PC-9 (cell line): ENCODE data around the gene ACTL7A. TPM values are rescaled to one million over a fixed set of nuclear protein-coding genes. Genes with fewer than 3 reads are reported as not detected.

Source experiments
- BruUV-seq: library from RNA; stranded (reverse); fragments of 400-500 nt; replicated peaks from 2 replicates; lab custom pipeline; 2021; lab: Mats Ljungman, UMichigan
- CTCF ChIA-PET: fragments of 300-600 bp; sonication (Branson Sonifier 250); formaldehyde crosslinking; loops from one replicate; lab custom pipeline; 2022; ENCODE audit warnings: antibody characterized with exemption; lab: Charles Lee
- POLR2A ChIA-PET: fragments of 300-600 bp; sonication (Branson Sonifier 250); formaldehyde crosslinking; loops from one replicate; lab custom pipeline; 2022; ENCODE audit warnings: antibody characterized with exemption; ENCODE audit not compliant: unreplicated experiment; lab: Charles Lee
- DNase-seq, 2 experiments: peaks; one replicate each; pipeline versions ENCODE4 v3.0.0 to v3.0.0-alpha.2; 2015 to 2022; ENCODE audit warnings: mixed read lengths in 1 of 2
- H2AFZ ChIP-seq: fragments of 200-600 bp; sonication (generic); 2 replicates; pipeline ENCODE4 v1.8.1; 2017; ENCODE audit warnings: antibody characterized with exemption
- H3F3A ChIP-seq: fragments of 200-600 bp; sonication (generic); 2 replicates; pipeline ENCODE4 v1.8.1; 2017; ENCODE audit warnings: antibody characterized with exemption, mild to moderate bottlenecking, low read depth; ENCODE audit not compliant: insufficient read depth
- H3K27ac ChIP-seq: fragments of 200-600 bp; sonication (generic); 2 replicates; pipeline ENCODE4 v1.6.1; 2016; ENCODE audit warnings: mixed run types
- H3K27me3 ChIP-seq: fragments of 200-600 bp; sonication (generic); 2 replicates; pipeline ENCODE4 v1.6.1; 2016; ENCODE audit warnings: low read depth, mixed run types; ENCODE audit not compliant: insufficient read depth
- H3K36me3 ChIP-seq: fragments of 200-600 bp; sonication (generic); 2 replicates; pipeline ENCODE4 v1.6.1; 2016; ENCODE audit warnings: low read depth, mixed run types
- H3K4me1 ChIP-seq: fragments of 200-600 bp; sonication (generic); replicated peaks from 2 replicates; pipeline ENCODE4 v1.6.1; 2016; ENCODE audit warnings: mixed run types; ENCODE audit not compliant: insufficient read depth
- H3K4me2 ChIP-seq: fragments of 200-600 bp; sonication (generic); 2 replicates; pipeline ENCODE4 v1.6.1; 2017; ENCODE audit warnings: mixed run types
- H3K4me3 ChIP-seq: fragments of 200-600 bp; sonication (generic); 2 replicates; pipeline ENCODE4 v1.6.1; 2016; ENCODE audit warnings: mixed run types
- H3K79me2 ChIP-seq: fragments of 200-600 bp; sonication (generic); 2 replicates; pipeline ENCODE4 v1.6.1; 2017; ENCODE audit warnings: low read depth, mixed run types
- H3K9me2 ChIP-seq: fragments of 200-600 bp; sonication (generic); 2 replicates; pipeline ENCODE4 v1.8.1; 2017; ENCODE audit warnings: mild to moderate bottlenecking; ENCODE audit not compliant: insufficient read depth
- H3K9me3 ChIP-seq: fragments of 200-600 bp; sonication (generic); 2 replicates; pipeline ENCODE4 v1.8.1; 2016; ENCODE audit warnings: low read depth; ENCODE audit not compliant: insufficient read depth
- H4K20me1 ChIP-seq: fragments of 200-600 bp; sonication (generic); 2 replicates; pipeline ENCODE4 v1.8.1; 2017; ENCODE audit not compliant: insufficient read depth
- EZH2 ChIP-seq: fragments of 200-600 bp; sonication (generic); IDR thresholded peaks from 2 replicates; pipeline ENCODE4 v1.8.0; 2017; ENCODE audit warnings: antibody characterized with exemption, low read depth
- intact Hi-C: fragments of 100-400 bp; cut with micrococcal nuclease; formaldehyde crosslinking; loops from one replicate; pipeline ENCODE4 v1.10.0; 2022; ENCODE audit not compliant: unreplicated experiment
- total RNA-seq: library from RNA; stranded (reverse); gene quantifications from 2 replicates; pipeline ENCODE4 v1.2.3, GENCODE V29; 2021
- TF ChIP-seq, protein P1 (sequence below): fragments of 200-600 bp; sonication (generic); conservative IDR thresholded peaks from 2 replicates; pipeline ENCODE4 v1.6.1; 2017; ENCODE audit warnings: mixed run types, antibody characterized with exemption, mild to moderate bottlenecking, moderate library complexity

Gene ACTL7A
- total RNA-seq, 1 experiment from 2014 or later = not detected

DNA sequence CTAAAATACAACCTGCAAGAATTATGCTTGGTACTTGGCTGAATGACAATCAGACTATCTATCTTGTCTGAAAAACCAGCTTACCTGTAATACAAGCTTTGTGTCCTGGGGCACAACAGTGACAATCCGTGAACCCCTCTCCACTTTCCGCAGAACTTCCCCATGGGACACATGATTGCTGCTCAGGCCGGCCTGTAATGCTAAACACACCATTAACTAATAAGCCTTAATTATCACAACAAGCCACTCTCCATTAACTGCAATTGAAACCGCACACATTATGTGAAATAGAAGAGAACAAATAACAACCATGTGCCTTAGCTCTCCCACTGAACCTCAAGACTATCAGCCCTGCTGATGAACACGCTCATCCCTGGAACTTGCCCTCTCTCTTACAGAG lies 38.1 kb downstream of the ACTL7A start:
- no peaks in the 10 kb centered on the region for H3K9me2 ChIP-seq
- no peak overlapping the region for H3K4me2 ChIP-seq
- intact Hi-C loops = no loop called here
- H3F3A ChIP-seq = no peaks in the 10 kb centered on the region
- peaks cover 24% of the 10 kb centered on the region for H3K36me3 ChIP-seq
- DNase-seq = no peak
- no peak overlapping the region for H2AFZ ChIP-seq
- no TSS peak for BruUV-seq
- TF ChIP-seq EZH2 = no peak
- TF ChIP-seq, protein P1, sequence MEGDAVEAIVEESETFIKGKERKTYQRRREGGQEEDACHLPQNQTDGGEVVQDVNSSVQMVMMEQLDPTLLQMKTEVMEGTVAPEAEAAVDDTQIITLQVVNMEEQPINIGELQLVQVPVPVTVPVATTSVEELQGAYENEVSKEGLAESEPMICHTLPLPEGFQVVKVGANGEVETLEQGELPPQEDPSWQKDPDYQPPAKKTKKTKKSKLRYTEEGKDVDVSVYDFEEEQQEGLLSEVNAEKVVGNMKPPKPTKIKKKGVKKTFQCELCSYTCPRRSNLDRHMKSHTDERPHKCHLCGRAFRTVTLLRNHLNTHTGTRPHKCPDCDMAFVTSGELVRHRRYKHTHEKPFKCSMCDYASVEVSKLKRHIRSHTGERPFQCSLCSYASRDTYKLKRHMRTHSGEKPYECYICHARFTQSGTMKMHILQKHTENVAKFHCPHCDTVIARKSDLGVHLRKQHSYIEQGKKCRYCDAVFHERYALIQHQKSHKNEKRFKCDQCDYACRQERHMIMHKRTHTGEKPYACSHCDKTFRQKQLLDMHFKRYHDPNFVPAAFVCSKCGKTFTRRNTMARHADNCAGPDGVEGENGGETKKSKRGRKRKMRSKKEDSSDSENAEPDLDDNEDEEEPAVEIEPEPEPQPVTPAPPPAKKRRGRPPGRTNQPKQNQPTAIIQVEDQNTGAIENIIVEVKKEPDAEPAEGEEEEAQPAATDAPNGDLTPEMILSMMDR = no peak
- no peaks in the 10 kb centered on the region for H3K79me2 ChIP-seq
- no peak overlapping the region for H3K27ac ChIP-seq
- no peak overlapping the region for H3K4me3 ChIP-seq
- no peaks in the 10 kb centered on the region for H3K9me3 ChIP-seq
- ChIA-PET CTCF (interaction anchor here (0.7 kb wide), 1 partner anchor 444 kb away, joined by 3 read pairs; no protein-coding TSS in a partner anchor), POLR2A (interaction anchor here (0.7 kb wide), 1 partner anchor 12 kb away, joined by 3 read pairs; no protein-coding TSS in a partner anchor)
- H3K27me3 ChIP-seq = no peaks in the 10 kb centered on the region
- H4K20me1 ChIP-seq = no peaks in the 10 kb centered on the region
- no peaks in the 10 kb centered on the region for H3K4me1 ChIP-seq

DNA sequence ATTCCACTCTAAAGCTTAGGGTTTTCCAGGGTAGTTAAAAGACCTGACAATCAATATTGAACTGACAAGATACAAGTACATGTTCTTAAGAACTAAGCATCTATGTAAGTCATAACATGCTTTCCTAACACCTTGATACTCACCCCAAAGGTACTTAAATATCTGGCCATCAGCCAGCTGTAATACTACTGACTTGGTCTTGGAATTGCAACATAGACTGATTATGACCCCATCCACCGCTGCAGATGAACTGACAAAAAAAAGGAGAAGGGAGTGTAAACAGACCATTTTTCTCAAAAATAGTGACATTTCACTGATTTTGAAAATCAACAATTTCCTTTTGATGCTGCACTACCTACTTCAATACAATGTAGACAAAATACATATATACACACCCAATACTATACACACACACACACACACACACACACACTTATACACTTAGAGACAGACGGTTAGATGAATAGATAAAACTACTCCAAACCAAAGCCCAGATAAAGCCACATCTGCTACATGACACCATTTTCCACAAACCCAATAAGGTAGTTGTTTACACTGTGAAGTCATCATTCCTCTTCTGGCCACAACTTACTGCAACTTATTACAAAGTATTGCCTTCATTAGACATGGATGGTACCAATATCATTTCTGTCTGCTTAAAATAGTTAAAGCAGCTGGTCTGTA lies 41.5 kb downstream of the ACTL7A start:
- no peaks in the 10 kb centered on the region for H3K9me2 ChIP-seq
- H3K9me3 ChIP-seq = no peaks in the 10 kb centered on the region
- intact Hi-C loops = no loop called here
- POLR2A ChIA-PET = no interaction called here
- H4K20me1 ChIP-seq = no peaks in the 10 kb centered on the region
- no peak overlapping the region for H3K27ac ChIP-seq
- H3K27me3 ChIP-seq = no peaks in the 10 kb centered on the region
- BruUV-seq = no TSS peak
- no peaks in the 10 kb centered on the region for H3F3A ChIP-seq
- peaks cover 26% of the 10 kb centered on the region for H3K36me3 ChIP-seq
- no peak overlapping the region for H2AFZ ChIP-seq
- TF ChIP-seq EZH2 = no peak
- TF ChIP-seq, protein P1 = no peak
- no peaks in the 10 kb centered on the region for H3K4me1 ChIP-seq
- no peak for DNase-seq
- H3K4me3 ChIP-seq = no peak overlapping the region
- H3K4me2 ChIP-seq = no peak overlapping the region
- no peaks in the 10 kb centered on the region for H3K79me2 ChIP-seq
- CTCF ChIA-PET = no interaction called here

DNA sequence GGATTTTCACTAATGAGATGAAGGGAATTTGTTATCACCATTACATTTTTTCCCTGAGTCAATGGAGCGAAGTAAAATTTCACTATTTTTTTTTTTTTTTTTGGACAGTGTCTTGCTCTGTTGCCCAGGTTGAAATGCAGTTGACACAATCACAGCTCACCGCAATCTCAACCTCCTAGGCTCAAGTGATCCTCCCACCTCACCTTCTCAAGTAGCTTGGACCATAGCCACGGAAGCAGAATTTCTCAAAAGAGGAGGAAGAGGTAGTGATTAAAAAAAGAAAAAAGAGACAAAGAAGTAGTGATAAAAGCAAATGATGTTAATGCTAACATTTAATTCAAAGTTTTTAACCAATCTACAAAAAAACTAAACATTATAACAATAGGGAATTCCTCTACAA lies 42.1 kb downstream of the ACTL7A start:
- intact Hi-C loops = no loop called here
- DNase-seq = no peak
- H3K36me3 ChIP-seq = peaks cover 26% of the 10 kb centered on the region
- H3K9me2 ChIP-seq = no peaks in the 10 kb centered on the region
- H3K9me3 ChIP-seq = no peaks in the 10 kb centered on the region
- no TSS peak for BruUV-seq
- no peak overlapping the region for H2AFZ ChIP-seq
- no peak overlapping the region for H3K27ac ChIP-seq
- H3K79me2 ChIP-seq = no peaks in the 10 kb centered on the region
- H3K4me2 ChIP-seq = no peak overlapping the region
- TF ChIP-seq, protein P1 = no peak
- no peak for TF ChIP-seq EZH2
- H3K27me3 ChIP-seq = no peaks in the 10 kb centered on the region
- H3K4me3 ChIP-seq = no peak overlapping the region
- ChIA-PET POLR2A (no interaction called here), CTCF (no interaction called here)
- H3F3A ChIP-seq = no peaks in the 10 kb centered on the region
- no peaks in the 10 kb centered on the region for H3K4me1 ChIP-seq
- no peaks in the 10 kb centered on the region for H4K20me1 ChIP-seq
